GM12874 (cell line): ENCODE results near the gene MTUS2.

Experiments used
- TF ChIP-seq, protein P1 (sequence below): IDR thresholded peaks from 2 replicates; pipeline ENCODE4 v1.5.1; 2011; ENCODE audit warnings: low read depth, mild to moderate bottlenecking, control low read depth, low read length, moderate library complexity; ENCODE audit not compliant: insufficient read depth

MTUS2 gene

DNA sequence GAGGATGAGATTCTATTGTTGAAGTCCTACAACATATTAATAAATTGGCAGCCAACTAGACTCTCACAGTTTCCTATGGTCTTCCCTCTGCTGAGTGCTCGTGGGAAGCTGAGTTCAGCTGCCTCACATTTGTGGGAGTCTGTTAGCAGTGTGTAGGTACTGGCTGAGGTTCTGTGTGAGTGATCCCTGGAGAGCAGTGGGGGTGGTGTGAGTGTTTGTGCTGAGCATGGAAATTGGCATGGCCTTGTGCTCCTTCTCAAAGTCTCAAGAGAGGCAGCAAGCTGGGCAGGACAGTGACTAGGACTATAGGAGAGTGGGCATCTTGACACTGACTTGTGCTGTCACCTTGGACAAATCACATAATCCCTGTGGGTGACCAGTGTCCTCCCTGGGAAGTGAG lies 298.3 kb downstream of the MTUS2 start:
- TF ChIP-seq, protein P1, sequence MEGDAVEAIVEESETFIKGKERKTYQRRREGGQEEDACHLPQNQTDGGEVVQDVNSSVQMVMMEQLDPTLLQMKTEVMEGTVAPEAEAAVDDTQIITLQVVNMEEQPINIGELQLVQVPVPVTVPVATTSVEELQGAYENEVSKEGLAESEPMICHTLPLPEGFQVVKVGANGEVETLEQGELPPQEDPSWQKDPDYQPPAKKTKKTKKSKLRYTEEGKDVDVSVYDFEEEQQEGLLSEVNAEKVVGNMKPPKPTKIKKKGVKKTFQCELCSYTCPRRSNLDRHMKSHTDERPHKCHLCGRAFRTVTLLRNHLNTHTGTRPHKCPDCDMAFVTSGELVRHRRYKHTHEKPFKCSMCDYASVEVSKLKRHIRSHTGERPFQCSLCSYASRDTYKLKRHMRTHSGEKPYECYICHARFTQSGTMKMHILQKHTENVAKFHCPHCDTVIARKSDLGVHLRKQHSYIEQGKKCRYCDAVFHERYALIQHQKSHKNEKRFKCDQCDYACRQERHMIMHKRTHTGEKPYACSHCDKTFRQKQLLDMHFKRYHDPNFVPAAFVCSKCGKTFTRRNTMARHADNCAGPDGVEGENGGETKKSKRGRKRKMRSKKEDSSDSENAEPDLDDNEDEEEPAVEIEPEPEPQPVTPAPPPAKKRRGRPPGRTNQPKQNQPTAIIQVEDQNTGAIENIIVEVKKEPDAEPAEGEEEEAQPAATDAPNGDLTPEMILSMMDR = no peak

DNA sequence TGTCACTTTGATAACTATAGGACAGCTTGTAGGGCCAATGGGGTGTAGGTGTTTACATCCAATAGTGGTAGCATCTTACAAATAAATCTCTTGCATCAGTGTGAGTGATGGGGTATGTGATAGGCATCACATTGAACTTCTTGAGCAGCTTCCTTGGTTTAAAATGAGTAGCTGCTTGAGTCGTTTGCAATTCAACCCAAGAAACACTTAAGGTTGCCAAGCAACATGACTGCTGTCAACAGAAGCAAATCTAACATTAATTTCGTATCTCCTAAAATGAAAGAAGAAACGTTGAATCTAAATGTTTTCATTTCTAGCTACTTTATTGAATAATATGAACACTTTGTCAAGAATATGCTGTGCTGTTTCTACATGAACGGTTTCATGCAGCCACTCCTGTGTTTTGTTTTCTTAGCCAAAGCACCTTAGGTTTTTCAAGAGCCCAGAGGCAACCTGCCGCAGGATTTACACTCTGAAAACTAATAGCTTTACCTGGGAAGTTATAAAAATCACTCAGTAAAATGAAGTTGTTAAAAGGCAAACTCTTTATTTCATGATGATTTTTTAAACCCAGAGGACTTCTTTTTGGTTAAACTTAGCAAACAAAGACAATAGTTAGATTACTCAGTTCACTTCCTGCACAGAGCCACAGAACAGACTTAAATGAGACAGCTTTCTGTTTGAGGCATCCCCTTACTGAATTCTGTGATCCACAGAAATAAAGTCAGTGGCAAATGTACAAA lies 305.2 kb downstream of the MTUS2 start:
- TF ChIP-seq, protein P1 = no peak

DNA sequence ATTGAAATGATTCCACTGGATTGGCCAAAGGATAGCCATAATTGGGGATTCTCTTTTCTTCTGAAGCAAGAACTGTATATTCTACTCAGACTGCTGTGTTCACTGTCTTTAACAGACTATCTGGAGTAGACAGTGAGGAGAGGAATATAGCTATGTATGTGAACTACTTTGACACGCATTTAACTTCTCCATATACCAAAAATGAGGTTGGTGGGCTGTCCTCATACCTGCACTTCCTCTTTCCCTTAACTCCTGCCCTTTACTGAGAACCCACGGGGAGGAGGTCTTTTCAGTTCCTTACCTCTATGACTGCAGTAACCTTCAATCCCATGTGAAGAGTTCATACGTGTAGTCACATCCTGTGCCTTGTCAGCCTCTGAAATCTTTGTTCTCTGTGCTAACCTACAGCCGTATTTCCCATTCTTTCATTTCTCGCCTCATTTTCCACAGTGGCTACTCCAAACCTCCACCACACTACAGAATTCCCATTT lies 305.8 kb downstream of the MTUS2 start:
- TF ChIP-seq, protein P1 = no peak

DNA sequence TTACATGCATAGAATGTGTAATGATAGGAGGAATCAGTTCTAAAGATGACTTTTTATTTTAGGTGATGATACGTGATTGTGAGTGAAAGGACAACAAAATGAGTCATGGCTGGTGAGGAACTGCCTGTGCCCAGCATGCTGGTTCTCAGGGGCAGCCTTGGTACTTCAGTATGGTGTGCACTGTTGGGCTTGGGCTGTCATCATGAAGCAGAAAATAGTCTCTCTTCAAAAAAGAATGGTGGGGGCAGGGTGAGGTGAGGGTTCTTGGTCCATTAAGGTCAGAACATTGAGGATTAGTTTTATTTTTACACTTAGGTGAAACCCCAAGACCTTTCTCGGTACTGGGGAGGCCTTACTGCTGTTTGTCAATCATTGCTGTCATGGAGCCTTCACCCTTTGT lies 309.5 kb downstream of the MTUS2 start:
- TF ChIP-seq, protein P1 = no peak

DNA sequence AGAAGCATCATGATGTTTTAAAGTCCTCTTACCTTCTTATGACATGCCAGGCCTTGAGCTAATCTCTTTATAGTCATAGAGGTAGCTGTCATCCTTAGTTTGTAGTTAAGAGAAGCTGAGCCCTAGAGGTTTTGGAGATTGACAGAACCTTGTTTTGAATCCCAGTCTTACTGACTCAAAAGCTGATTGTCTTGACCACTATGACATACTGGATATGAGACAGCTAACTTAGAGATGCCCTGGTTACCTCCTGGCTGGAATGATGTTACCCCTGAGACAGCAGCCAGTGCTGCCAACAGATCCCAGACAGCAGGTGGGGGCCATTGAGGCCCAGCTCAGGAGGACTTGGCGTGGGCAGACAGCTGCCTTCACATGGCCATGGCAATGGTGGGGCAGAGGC lies 311.0 kb downstream of the MTUS2 start:
- TF ChIP-seq, protein P1 = no peak

DNA sequence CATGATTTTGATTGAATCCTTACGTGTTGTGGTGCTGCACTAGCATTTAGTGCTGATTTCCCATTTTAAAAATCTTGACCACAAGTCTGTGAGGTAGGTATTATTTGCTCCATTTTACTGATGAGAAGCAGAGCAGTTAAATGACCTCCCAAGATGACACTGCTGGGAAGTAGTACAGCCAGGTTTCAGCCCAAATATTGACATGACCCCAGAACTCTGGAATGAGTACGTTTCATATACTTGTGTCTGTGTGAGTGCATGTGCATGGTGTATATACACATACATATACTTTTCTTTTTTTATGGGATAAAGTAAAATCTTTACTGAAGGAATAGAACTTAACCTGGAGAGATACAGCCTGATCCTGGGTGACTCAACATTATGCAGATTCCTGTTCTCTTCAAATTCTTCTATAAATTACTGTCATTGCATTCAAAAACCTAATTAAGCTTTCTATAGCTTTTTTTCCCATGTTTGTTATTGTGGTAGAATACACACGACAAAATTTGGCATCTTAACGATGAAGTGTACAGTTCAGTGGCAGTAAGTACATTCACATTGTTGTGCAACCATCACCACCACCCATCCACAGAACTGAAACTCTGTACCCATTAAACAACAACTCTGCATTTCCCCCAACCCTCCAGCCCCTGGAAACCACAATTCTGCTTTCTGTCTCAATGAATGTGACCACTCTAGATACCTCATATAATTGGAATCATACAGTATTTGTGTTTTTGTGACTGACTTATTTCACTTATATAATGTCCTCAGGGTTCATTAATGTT lies 311.9 kb downstream of the MTUS2 start:
- TF ChIP-seq, protein P1 = no peak

DNA sequence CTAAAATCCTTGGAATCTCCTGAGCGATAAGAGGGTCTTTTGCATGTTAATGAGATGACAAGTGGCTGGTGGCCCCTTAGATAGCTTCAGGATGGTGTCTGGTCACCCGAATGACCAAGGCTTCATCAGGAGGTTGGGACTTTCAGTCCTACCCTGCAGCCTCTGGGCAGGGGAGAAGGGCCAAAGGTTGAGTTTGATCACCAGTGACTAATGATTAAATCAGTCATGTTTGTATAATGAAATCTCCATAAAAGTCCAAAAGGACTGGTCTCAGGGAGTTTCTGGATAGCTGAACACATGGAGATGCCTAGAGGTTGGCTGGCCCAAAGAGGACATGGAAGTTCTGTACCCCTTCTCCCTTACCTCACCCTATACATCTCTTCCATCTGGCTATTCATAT lies 316.2 kb downstream of the MTUS2 start:
- TF ChIP-seq, protein P1 = no peak
